Activated CD8-positive, alpha-beta memory T cell treated with anti-CD3 and anti-CD28 coated beads, Interleukin-2, amount 50 U/mL, for 4 hours (primary cell): ENCODE measurements around the gene MYLK.

Experiments
- DNase-seq: peaks from one replicate; pipeline ENCODE4 v3.0.0-alpha.2; 2020

MYLK gene

DNA sequence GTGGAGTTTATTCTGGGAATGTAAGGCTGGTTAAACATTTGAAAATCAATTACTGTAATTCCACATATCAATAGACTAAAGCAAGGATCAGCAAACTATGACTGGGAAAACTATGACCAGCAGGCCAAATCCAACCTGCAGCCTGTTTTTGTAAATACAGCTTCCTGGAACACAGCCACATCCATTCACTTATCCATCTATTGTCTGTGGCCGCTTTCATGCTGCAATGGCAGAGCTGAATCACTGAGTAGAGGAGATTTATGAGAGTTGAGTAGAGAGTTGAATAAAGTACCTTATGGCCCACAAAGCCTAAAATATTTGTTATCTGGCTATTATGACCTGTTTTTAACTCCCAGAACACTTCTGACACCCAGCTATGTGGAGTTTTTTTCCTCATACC is 12.2 kb downstream of the MYLK start:
- no peak for DNase-seq

DNA sequence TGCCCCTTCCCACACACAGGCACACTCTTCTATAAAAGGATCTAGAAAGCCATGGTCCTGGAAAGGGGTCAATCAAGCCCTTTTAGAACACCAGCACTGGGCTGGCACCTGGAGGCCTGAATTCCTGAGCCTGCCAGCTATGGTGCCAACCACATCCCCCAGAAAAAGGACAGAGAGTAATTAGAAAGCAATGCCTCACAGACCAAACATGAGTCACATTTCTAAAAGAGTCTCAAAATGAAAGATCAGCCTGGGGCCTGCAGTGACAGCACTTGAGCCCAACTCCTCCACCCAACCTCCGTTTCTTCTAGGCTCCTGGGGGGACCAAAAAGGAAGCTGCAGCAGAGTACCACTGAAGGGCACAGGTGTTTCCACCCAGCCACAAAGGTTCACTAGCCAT is 14.1 kb downstream of the MYLK start:
- no peak for DNase-seq

DNA sequence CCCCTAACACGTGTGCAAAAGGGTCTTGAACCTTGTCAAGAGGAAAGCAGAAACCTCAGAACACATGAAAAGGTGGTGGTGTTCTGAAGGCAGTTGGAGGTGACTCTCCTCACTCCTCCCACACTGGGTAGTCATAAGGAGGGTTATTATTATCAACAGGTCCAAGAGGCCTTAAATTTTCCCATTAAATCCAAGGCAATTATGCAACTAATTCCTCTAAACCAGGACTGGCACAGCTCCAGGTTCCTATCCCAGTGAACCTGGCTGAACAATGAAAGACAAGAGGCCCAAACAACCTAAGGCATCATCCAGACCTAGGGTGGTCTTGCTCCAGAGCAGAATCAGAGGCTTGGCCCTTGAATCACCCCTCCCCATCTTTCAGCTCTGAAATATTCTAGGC is 15.0 kb downstream of the MYLK start:
- no peak for DNase-seq

DNA sequence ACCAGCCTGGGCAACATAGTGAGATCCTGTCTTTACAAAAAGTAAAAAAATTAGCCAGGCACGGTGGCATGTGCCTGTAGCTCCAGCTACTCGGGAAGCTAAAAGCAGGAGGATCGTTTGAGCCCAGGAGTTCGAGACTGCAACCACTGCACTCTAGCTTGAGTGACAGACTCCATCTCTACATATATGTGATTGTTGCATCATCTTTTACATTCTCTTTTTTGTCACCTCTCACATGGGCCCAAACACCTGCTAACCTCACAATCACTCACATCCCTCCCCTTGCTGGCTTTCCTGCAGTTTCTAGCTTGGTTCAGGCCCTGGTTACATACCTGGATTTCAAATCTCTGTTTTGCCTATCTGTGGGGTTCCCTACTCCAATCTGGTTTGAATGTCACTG is 19.4 kb downstream of the MYLK start:
- no peak for DNase-seq

DNA sequence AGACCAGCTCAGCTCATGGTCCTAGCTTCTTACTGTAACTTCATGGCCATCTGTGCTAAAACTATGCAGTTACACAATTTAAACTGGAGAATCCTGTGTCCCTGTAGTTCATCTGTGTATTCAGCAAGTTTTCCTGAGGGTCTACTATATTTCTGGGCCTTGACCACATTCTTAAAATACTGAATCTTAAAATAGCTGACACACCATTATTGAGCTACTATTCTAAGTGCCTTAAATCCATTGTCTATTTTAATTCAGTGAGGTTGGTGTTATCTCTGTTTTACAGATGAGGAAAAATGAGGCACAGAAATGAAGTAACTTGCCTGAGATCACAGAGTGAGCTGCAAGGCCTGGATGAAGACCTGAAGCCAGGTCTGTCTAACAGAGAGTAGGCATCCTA is 22.0 kb downstream of the MYLK start:
- no peak for DNase-seq

DNA sequence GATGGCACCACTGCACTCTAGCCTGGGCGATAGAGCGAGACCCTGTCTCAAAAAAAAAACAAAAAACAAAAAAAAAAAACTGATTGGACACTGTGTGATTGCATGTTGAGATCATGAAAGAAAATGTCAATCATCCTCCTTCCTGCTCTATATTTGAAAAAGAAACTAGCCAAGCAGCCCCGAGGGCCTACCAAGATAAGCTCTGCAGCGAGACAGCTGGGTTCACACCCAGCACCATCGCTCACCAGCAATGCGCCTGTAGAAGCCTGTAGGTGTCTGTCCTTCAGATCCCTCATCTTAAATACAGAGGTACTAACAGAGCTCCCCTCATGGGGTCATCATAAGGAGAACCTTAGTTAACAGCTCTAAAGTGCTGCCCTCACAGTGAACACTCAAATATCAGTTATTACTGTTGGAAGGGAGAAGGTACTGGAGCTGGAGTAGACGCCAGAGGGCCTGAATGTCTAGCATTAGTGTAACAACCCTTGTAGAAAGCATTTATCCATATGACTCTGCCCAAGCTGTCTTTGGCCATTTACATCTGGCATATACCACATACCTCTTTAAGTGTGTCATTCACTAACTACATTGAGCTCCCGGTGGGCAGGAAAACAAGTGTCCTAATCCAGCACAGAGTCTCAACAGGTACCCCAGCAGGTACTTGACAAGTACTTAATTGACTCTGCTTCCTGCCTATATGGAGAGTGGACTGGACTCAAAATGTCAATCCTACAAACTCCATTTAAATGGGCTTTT is 22.9 kb downstream of the MYLK start:
- DNase-seq = no peak

DNA sequence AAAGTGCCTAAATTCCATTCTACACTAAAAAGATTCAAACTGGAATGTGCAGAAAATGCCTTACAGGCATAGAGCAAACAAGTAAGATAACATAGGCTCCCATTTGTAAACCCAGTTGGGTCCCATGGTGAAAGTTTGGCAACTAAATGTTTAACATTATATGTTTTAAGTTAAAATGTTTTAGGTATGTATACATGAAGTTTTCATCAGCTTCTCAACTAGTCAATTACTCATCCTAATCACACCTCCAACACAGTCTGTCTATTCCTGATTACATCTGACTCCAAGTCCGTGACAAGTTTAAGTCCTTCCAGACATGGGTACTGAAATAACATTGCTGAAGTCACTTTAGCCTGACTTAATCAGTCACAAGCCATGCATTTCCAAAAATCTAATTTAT is 25.0 kb downstream of the MYLK start:
- no peak for DNase-seq

DNA sequence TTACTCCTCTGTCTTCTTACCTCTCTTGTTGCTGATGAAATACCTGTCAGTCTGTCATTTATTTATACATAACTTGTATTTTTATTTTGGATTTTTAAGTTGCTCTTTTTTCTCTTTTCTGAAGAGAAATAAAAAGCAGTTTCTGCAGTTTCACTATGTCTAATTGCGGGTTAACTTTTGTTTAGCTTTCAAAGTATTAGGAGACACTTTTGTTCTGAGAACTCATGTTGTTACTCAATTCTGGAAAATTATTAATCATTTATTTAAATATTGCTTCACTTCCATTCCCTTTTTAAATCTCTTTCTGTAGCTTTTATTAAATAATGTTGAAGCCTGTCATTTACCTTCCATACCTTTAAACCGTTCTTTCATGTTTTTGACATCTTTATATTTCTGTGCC is 29.2 kb downstream of the MYLK start:
- DNase-seq = no peak

DNA sequence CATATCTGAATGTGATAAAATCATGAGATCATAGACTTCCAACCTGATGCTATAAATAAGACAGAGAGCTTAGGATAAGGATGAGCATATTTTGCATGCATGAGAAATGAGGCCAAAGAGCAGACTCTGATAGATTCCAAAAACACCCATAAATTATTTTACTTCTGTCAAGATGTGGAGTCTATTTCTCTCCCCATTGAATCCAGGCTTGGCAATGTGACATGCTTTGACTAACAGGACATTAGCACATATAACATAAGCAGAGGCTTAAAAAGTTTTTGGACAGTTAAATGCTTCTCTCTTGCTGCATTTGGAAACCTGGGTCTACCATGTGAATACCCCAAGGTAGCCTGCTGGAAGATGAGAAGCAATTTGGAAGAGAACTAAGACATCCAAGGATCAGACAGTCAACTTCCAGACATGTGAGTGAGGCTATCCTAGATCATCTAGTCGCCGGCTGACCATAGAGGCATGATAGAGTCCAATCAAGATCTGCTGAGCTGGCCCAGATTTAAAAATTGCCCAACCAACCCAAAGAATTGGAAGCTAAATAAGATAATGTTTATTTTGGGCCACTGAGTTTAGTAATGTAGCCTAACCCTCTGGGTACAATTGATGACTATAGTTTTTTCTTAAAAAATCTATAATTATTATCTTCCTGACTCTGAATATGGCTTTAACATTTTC is 30.3 kb downstream of the MYLK start:
- DNase-seq = no peak

DNA sequence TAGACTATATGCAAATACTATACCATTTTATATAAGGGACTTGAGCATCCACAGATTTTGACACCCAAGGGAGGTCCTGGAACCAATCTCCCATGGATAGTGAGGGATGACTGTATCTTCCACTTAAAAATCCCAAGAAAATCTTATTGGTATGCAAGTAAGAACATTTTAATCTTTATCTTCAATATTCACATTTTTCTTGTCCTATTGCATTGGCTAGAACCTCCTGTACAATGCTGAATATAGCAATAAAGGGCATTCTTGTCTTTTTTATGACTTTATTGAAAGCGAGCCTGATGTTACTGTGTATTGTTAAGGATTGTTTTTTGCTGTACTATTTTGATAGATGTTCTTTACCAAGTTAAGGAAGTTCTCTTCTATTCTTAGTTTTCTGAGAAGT is 36.9 kb downstream of the MYLK start:
- no peak for DNase-seq

DNA sequence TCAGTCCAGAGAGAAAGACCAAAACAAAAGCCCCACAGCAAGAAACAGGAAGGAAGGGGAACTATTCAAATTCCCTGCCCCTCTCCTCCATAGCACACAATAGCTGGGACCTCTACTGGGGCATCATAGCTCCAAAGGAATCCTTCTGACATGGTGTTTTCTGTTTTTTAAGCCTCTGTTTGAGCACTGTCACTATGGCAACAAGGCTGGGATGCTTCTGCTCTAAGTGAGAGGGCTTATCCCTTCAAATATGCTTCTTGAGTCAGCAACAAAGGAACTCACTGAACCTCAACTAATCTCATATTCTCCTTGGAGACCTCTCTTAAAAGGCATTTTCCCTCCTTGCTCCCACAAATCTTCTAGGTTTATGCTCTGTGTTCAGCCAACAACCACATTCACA is 40.5 kb downstream of the MYLK start:
- no peak for DNase-seq

DNA sequence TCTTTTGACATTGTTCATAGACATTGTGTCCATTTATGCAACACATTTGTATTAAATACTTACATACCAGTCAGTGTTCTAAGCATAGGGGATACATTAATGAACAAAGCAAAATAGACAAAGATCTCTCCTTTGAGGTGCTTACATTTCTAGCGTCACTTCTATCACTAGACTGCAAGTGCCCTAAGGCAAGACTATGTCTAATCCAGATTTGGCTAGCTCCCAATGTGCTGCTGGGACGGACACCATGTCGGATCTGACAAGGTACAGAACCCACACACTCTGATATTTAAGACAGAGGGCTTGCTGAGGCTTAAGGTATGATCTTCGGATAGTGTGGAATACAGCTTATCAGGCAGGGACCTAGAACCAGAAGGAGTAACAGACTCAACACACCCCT is 41.4 kb downstream of the MYLK start:
- no peak for DNase-seq

DNA sequence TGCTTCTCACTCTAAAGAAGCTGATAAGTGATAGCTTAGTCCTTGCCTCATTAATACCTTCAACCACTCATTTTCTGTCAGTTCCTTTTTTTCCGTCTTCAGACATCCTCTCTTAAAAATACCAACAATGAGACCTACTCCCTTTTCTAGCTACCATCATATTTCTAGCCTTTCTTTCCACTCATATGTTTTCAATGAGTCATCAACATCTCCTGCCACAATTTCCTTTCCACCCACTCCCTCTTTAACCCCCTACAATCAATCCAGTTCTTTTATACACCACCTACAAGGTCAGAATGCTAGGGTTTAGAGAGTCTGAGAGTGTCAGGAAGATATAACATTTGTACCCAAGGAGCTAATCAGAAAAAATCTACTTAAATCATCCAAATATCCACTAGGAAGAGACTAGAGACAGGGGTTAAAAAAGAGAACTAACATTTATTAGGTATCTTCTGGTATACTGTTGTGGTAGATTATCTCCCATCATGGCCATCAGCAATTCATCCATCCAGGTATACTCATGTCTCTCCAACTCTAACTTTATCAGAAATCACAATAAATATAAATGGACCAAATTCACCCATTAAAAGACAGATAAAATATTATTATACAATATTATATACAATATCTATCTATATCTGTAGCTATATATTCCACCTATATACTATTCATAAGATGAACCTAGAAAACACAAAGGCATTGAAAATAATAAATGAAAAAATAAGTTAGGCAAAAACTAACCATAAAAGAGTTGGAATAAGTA is 42.5 kb downstream of the MYLK start:
- DNase-seq = no peak

DNA sequence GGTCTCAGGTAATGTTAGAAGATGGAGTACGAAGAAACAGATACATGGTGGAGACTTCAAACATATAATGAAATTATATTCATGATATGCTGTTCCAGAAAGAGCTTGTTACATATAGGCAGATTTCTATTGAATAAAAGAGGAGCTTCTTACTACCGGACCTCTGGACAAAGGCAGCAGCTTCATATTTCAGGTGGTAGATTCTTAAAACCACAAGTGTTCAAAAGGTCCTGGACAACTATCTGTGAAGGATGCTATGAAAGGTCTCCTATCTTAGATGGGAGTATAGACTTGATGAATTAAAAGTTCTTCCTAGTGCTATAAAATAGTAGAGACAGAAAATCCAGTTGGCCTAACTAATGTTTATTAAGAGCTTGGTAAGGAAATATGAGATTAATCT is 43.2 kb downstream of the MYLK start:
- DNase-seq = no peak

DNA sequence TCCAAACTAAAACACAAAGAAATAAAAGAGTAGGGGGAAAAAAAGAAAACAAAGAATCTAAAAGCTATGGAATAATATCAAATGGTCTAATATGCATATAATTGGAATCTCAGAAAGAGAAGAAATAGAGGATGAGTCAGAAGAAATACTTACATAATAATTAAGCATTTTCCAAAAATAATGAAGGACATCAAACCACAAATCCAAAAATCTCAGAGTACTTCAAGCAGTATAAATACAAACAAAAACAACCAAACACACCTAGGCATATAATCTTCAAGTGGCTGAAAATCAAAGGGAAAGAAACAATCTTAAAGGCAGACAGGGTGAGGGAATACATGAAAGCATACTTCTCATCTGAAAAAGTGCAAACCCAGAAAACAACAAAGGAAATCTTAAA is 46.3 kb downstream of the MYLK start:
- DNase-seq = no peak

DNA sequence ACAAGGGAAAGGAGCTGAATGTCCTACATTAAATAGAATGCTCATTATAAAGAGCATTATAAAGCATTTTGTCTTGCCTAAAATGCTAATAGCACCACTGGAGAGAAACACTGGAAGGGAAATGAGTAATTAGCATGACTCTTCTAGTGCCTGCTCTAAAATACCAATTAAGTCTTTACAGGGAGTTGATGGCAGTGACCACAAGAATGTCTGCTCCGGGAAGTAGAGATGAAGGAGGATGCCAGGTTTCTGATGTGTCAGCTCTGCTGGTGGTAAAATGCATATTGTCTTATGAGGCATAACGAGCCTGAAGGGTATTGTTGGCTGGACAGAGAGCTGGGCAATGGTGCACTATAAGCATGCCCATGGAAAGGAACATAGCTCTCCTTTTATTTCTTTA is 49.5 kb downstream of the MYLK start:
- no peak for DNase-seq

DNA sequence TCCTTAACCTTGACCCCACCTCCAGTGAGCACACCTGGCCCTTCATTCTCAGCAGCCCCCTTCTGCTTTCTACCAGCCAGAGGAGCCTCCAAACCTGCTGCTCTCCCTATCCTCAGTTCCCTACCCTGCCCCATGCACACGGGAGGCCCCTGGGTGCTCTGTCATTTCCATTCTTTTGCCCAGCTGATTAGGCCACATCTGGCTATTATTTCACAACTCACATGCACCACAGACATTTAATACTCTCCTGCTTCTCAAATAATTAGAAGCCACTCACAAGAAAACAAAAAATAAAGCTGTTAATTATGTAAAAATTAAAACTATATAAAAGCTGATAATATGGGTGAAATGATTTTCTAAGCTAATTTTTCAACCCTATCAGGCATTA is 50.7 kb downstream of the MYLK start:
- no peak for DNase-seq

DNA sequence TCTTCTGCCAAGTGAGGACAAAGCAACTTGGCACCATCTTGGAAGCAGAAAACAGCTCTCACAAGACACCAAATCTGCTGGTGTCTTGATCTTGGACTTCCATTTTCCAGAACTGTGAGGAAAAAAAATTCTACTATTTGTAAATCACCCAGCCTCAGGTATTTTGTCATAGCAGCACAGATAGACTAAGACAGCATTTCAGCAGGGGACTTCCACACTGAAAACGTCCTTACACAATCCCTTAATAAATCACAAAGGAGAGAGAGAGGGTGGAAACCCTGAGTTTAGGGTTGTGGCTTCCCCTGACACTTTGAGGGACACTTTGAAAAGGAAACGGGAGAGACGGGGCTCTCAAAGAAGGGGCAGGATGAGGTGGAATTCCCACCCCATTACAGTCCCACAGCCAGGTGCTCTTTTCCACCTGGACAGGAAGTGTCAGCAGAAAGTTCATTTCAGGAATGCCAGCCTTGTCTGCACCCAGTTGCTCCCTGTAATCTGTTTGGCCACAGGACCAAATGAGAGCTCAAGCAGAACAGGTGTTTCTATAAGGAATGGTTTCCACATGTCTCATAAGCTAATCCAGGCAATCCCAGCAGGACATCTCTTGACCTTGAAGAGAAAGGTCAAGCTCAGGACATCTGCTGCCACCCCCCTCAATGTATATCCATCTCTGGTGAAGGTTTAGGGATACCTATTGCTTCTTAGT is 51.3 kb downstream of the MYLK start:
- no peak for DNase-seq

DNA sequence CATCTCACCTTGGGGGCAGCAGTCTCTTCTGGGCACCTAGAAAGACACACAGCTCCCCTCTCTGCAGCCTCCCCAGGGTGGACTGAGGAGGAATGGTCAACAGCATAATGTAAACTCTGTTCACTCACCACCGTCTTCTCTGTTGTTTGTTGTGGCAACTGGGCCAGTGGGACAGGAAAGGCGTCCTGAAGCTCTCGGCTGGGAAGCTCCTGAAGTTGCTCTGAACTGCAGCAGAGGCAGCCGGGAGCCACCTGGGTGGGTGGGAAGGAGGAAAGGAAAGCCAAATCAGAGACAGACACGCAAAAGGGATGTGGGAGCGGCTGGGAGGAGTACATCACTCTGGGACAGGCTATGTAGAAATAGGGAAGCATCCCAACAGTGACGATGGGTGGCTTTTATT is 52.7 kb downstream of the MYLK start:
- no peak for DNase-seq

DNA sequence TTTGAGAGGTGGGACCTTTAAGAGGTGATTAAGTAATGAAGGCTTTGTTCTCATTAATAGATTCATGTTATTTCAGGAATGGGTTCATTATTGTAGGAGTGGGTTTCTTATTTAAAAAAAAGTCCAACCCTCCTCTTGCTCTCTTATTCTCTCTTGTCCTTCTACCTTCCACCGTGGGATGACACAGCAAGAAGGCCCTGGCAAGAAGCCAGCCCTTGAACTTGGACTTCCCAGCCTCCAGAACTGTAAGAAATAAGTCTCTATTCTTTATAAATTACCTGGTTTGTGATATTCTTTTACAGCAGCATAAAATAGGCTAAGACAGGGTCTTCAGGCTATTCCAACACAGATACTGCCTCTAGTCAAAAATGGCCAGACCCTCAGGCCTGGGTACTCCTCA is 62.2 kb downstream of the MYLK start:
- DNase-seq = no peak

DNA sequence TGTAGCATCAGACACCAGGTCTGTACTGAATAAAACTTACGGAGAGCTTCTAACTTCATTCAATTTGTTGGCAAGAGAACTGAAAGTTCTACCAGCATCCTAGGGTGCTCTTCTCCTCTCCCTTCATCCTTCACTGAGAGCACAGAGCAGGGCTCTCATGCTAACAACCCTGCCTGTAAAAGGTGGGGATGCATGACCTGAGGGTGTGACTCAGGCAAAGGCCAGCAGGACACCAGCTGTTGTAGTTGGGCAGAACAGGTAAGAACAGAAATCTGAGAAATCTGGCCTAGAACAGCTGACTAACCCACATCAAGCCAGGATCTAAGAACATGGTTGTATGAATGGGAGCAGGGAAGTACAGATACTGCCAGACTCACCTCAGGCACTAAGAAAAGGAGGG is 64.2 kb downstream of the MYLK start:
- no peak for DNase-seq

DNA sequence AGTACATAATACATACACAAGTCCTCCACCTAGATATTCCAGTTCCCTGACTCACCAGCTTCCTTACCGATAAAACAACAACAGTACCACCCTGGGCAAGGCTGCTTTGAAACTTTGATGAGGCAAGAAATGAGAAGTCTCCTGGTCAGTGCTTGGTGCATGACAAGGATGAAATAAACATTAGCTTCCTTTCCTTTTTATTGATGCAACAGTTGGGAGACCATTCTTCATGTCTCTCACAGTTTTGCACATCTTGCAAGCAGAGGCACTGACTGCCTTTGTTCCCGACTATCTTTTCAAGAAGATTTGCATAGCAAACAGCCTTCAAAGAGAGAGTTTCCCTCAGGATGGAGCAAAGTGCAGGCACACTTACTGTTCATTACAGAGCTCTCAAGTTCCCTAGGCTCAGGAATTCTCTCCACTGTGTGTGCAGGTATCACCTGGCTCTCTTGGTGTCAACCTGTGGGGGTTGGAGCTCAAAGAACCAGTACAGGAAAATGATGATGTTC is 65.2 kb downstream of the MYLK start:
- DNase-seq = no peak

DNA sequence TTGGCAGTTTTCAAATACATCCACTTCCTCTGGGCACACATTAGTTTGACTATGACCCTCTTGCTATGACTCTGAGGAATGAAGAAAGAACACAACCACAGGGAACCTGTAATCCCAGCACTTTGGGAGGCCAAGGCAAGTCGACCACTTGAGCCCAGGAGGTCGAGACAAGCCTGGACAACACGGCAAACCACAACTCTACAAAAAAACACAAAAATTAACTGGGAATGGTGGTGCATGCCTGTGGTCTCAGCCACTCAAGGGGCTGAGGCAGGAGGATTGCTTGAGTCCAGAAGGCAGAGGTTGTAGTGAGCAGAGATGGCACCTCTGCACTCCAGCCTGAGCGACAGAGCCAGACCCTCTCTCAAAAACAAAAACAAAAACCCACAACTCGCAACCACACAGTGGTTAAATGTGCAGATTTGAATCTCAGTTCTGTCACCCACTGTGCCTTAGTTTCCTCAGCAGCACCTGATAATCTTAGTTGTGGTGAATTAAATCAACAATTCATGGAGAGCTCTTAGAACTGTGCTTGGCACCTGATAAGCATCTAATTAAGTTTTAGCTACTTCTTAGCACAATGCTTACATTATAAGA is 65.7 kb downstream of the MYLK start:
- no peak for DNase-seq
